ENCODE measurements around the gene PGS1.

Gene PGS1

DNA sequence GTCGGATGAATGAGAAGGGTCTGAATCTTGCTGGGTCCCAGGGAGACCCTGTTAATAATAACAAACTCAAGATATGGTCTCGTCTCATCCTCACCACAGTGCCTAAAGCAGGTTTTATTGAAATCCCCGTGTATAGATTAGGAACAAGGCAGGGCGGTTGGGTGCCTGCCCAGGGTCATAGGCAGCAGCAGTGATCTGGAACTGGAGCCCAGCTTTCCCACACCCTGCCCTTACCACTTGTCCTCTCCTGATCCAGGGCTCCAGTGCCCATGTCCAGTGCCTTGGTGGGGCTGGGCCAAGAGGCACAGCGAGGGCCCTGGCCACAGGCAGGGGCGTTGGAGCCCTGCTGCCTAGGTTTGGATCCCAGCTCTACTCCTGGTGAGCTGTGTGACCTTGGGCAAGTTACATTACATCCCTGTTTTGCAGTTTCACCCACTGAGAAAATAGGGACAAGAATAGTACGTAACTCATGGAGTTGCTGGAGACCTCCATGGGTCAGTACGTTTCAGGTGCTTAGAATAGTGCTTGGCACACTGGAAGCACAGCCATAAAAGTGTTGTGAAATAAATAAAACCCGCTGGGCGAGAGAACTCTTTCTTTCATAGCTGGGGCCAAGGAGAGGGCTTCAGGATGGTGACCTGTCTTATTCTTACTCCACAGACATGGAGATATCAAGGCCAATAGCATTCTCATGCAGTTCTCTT, 32.5 kb upstream of the PGS1 start:
- TF ChIP-seq NFIC (IDR thresholded peaks at IDR 0.05) (no peak), RAD21 (IDR thresholded peaks at IDR 0.05; ENCODE audit: low read depth) (no peak), EP300 (IDR thresholded peaks at IDR 0.05; ENCODE audit: borderline replicate concordance) (no peak), EGR1 (IDR thresholded peaks at IDR 0.05) (no peak)

DNA sequence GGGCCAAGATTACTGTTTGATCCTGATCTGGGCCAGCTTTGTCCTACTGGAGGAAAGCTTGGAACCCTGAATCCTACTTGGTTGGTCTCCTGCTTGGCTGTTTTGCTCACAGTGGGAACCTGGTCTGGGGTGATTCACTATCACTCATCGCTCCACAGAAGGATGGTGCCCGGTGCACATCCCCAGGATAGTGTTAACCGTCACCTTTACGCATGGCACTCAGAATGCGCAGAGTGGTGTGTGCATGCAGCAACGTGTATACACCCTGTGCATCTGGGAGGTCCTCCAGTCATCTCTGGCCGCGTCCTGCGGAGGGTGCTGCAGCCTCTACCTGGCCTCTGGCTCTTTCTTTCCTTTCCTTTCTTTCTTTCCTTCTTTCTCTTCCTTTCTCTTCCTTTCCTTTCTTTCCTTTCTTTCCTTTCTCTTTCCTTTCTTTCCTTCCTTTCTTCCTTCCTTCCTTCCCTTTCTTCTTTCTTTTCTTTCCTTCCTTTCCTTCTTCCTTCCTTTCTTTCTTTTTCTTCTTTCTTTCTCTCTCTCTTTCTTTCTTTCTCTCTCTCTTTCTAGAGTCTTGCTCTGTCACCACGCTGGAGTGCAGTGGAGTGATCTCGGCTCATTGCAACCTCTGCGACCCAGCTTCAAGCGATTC, 31.7 kb upstream of the PGS1 start:
- TF ChIP-seq CEBPB (IDR thresholded peaks at IDR 0.05), result no peak
- TF ChIP-seq, protein P1, sequence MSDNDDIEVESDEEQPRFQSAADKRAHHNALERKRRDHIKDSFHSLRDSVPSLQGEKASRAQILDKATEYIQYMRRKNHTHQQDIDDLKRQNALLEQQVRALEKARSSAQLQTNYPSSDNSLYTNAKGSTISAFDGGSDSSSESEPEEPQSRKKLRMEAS (IDR thresholded peaks at IDR 0.05), result no peak
- no peak for TF ChIP-seq YY1 (IDR thresholded peaks at IDR 0.05; ENCODE audit: low read depth)
- no peak for TF ChIP-seq EP300 (IDR thresholded peaks at IDR 0.05; ENCODE audit: borderline replicate concordance)
- TF ChIP-seq TAF1 (IDR thresholded peaks at IDR 0.05; ENCODE audit: low read depth), result no peak

GRCh38 chr17:78347453-78347852, 31.0 kb upstream of the PGS1 start:
- no peak for TF ChIP-seq REST (IDR thresholded peaks at IDR 0.05; ENCODE audit: low read depth)
- no peak for TF ChIP-seq EGR1 (IDR thresholded peaks at IDR 0.05)
- no peak for TF ChIP-seq USF1 (IDR thresholded peaks at IDR 0.05)

DNA sequence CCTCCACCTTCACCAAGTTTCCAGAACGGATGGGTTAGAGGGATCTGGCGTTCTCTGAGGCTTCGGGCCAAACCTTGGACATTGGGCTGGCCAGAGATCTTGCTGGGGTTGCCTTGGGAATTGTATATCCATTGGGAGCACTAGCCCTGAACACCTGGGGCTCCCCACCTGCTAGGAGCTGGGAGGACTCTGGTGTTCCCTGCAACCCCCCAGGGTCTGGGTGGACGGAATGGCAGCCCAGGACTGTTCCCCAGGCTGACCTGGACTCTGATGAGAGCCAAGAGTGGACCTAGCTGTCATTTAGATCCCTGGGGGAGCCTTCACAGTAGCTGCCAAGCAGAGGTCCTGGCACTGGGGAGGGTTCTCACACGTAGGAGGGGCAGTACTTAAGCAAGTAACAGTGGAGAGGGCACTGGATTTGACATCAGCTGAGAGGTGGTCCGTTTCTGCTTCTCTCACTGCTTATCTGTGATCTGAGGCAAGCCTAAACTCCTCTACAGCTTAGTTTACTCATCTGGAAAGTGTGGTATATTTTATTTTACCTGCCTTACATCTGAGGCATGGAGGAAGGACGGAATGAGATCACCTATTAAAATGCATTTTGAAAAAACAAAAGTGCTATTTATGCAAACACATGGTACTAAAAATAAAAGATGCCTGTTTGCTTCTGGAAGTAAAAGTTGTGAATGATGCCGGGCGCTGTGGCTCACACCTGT, 30.2 kb upstream of the PGS1 start:
- TF ChIP-seq, protein P1 (IDR thresholded peaks at IDR 0.05), result no peak
- TF ChIP-seq RAD21 (IDR thresholded peaks at IDR 0.05; ENCODE audit: low read depth) (no peak), CREB1 (IDR thresholded peaks at IDR 0.05; ENCODE audit: low read depth) (no peak), EGR1 (IDR thresholded peaks at IDR 0.05) (no peak), USF1 (IDR thresholded peaks at IDR 0.05) (no peak), ZBTB7A (IDR thresholded peaks at IDR 0.05; ENCODE audit: low read depth) (no peak), EP300 (IDR thresholded peaks at IDR 0.05; ENCODE audit: borderline replicate concordance) (no peak), CEBPB (IDR thresholded peaks at IDR 0.05) (no peak), REST (IDR thresholded peaks at IDR 0.05; ENCODE audit: low read depth) (no peak)

GRCh38 chr17:78349891-78350642, 28.4 kb upstream of the PGS1 start:
- TF ChIP-seq FOXM1 (IDR thresholded peaks at IDR 0.05; ENCODE audit: borderline replicate concordance, low read depth) (no peak), EGR1 (IDR thresholded peaks at IDR 0.05) (no peak), CEBPB (IDR thresholded peaks at IDR 0.05) (no peak), ZBTB7A (IDR thresholded peaks at IDR 0.05; ENCODE audit: low read depth) (no peak), YY1 (IDR thresholded peaks at IDR 0.05; ENCODE audit: low read depth) (no peak), CREB1 (IDR thresholded peaks at IDR 0.05; ENCODE audit: low read depth) (no peak), REST (IDR thresholded peaks at IDR 0.05; ENCODE audit: low read depth) (no peak), TAF1 (IDR thresholded peaks at IDR 0.05; ENCODE audit: low read depth) (no peak), TCF12 (IDR thresholded peaks at IDR 0.05; ENCODE audit: low read depth) (no peak), RAD21 (IDR thresholded peaks at IDR 0.05; ENCODE audit: low read depth) (no peak), EP300 (IDR thresholded peaks at IDR 0.05; ENCODE audit: borderline replicate concordance) (no peak), TEAD4 (IDR thresholded peaks at IDR 0.05) (no peak), NFIC (IDR thresholded peaks at IDR 0.05) (no peak)
- TF ChIP-seq, protein P1 (IDR thresholded peaks at IDR 0.05), result no peak
